D341Med (cell line): ENCODE measurements around the gene DLEC1.
"Not testable (repeated sequence)": the region's sequence is repeated elsewhere in the genome, so short reads cannot be mapped to it uniquely, and the experiment has no call there.

ENCODE experiments used
- DNase-seq: peaks from one replicate; pipeline ENCODE4 v3.0.0; 2012; ENCODE audit warnings: low spot score

Gene DLEC1

DNA sequence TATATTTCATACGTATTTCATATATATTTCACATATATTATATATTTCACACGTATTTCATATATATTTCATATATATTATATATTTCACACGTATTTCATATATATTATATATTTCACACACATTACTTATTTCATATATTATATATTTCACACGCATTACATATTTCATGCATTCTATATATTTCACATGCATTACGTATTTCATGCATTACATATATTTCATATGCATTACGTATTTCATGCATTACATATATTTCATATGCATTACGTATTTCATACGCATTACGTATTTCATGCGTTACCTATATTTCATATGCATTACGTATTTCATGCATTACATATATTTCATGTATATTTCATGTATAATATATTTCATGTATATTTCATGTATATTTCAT, 121.7 kb downstream of the DLEC1 start:
- DNase-seq, result not testable (repeated sequence)

DNA sequence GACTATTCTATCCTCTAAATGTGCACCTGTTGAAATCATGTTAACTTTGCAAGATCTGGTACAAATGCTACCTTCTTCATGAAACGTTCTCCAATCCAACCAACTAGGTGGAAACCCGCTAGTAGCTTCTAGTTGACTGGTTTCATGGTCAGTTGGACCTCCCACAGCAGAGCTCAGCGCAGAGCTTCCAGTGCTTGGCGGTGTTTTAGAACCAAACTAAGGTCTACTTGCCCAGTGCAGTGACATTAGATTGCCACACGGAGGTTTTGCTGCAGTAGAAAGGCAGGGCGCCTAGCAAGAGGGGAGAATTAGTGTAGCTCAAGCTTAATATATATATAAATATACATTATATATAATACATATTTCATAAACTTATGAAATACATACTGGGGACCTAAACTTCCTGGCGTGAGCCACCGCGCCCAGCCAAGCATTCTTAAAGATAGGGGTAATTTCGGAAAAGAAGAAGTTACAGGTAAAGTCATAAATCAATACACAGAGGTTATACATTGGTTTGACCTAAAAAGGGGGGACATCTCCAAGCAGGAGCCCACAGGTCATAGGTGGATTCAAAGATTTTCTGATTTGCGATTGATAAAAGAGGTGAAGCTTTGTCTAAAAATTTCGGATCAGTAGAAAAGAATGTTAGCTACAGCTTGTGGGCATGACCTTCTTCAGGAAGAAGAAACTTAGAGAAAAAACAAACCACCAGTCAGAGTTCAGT, 124.3 kb downstream of the DLEC1 start:
- DNase-seq, result peak; percentile 40

DNA sequence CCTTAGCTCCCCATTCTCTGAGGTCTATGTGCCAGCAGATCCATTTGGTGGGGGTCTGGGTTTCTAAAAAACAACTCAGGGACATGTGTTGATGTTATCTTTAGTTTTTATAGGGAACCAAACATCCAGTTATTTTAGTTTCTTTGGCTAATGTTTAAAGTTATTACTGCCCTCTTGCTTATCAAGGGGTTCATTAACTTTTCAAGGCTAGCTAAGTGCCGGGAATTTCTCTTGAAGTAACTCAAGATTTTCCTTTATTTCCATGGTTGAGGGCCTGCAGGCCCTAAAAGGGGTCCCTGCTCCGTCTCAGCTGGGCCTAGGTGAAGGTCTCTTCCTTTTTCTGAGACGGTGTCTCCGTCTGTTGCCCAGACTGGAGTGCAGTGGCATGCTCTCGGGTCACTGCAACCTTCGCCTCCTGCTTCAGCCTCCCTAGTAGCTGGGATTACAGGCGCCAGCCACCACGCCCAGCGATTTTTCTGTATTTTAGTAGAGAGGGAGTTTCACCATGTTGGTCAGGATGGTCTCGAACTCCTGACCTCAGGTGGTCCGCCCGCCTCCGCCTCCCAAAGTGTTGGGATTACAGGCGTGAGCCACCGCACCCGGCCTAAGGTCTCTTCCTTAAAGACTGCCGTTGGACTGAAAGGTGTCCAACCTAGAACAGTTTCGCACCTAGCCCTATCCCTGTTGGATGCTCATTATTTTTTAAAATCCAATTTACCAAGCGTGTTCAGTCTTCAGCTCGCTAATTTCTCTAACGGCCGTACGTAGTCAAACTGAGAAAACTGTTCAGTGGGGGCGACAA, 125.0 kb downstream of the DLEC1 start:
- DNase-seq, result no peak

DNA sequence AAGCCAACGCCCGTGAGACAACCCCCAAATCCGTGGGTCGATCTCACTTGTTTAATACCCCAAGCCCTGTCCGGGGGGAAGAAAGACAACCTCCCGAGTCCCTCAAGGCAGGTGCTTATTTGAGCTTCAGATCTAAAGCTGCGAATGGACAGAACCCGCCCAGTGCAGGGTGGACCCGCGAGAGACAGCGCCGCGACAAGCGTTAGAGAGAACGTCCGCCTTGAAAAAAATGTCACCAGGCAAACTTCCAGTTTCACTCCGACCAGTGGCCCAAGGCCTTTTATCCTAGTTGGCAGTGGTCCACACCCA, 125.6 kb downstream of the DLEC1 start:
- DNase-seq, result no peak

DNA sequence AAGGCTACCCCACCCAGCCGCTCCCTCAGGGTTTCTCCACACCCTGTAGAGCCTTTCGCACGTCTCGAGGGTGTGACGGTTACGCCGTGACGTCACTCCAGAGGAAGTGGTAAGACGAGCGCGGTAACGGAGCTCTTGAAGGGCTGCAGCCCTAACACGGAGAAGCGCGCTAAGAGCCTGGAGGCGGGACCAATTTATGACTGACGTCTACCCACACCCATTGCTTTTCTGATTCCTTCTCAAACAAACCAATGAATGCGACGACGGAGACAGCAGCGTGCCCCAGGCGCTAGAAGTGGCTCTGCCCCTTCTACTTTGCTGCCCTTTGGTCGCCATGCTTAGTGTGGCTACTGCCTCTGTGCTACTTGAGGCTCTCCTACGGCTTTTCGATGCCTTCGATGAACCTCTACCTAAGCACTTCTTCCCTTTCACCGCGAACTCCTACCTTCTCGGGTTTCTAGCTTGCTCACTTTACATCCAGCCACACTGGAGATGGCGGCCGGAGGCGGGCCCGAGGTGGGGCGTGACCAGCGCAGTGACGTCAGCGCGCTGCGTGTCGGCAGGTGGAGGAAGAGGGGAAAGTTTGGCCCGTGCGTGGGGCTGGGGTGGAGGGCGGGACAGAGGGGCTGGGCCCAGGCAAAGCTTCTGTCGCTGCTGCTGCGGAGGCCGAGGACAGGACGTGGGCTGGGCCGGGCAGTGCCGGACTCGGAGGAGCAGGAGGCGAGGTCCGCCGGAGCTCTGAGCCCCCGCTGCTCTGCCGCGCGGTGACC, 126.1 kb downstream of the DLEC1 start, which contains the start of gene OXSR1:
OXSR1 (plus strand) TSS at position 586 of the 770 bp plus-strand sequence. CDS start 340 bp downstream, outside the sequence.
- peak; percentile 96 for DNase-seq

DNA sequence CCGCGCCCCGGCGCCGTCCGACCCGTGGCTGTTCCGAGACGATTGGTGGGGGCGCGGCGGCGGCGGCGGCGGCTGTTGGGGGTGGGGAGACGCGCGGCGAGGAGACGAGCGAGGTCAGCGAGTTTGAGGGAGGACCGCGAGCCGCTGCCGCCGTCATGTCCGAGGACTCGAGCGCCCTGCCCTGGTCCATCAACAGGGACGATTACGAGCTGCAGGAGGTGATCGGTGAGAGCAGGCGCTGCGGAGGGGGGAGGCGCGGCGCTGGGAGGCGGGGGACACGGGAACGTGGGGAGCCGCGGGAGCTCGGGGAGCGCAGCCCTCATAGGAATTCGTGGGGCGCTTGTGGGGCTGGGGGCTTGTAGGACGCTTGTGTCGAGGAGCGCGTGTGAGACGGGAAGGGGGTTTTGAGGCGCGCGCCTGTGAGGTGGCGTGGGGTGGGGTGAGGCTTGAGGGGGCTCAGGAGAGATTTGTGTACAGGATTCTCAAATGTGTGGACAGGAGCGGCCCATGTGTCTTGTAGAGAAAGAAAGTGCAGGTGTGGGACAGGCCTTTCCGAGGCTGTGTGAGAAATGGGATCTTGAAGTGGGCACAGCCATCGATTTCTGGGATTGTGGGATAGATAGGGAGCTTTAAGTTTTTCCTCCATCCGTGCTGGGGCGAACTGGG, 126.8 kb downstream of the DLEC1 start:
- DNase-seq, result peak; percentile 52

- no peak for DNase-seq
These were observed 128.6 kb downstream of the DLEC1 start for GRCh38 chr3:38167591-38167990.

- DNase-seq, result no peak
These were observed 129.4 kb downstream of the DLEC1 start for GRCh38 chr3:38168151-38169026.

DNA sequence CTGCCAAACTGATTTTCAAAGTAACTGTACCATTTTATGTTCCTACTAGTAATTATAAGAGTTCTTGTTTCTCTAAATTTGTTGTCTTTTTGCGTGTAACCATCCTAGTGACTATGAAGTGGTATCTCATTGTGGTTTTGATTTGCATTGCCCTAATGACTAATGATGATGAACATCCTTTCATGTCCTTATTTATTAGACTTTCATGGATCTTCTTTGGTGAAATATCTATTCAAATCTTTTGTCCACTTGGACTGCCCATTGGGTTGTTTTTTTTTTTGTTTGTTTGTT, 130.0 kb downstream of the DLEC1 start:
- DNase-seq, result no peak

- DNase-seq, result no peak
These were observed 131.7 kb downstream of the DLEC1 start for GRCh38 chr3:38170722-38171121.

DNA sequence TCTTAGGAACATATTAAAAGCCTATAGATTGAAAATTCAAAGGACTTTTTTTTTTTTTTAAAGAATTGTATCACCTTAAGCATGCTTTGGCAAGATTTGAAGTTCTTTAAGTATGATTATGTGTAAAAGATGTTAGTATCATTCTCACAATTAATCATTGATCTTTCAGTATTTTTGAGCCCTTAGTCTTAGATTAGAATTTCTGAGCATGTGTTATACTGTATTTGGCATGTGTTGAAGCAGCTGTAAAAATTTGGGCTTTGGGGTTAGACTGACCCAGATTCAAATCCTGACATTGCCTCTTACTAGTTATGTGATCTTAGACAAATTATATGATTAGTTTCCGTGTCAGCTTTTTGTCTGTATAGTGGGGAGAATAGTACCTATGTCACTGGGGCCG, 132.6 kb downstream of the DLEC1 start:
- DNase-seq, result no peak
